Heart left ventricle (tissue), 13 donors: ENCODE results near the gene TRIM32.

Source experiments
- POLR2A ChIP-seq, 2 donors: fragments of 450-650 bp; IDR thresholded peaks; one replicate each; pipeline ENCODE4 v1.6.1; 2017; ENCODE audit warnings: antibody characterized with exemption in 2 of 2, mild to moderate bottlenecking in 2 of 2, moderate library complexity in 2 of 2
- TF ChIP-seq, protein P1 (sequence below), 12 donors: fragments of 200-600 bp; sonication (generic) in 4 of 12; IDR thresholded peaks; one replicate each; pipeline versions ENCODE4 v1.5.0 to v1.8.0; 2018 to 2022; ENCODE audit warnings: antibody characterized with exemption in 12 of 12, mild to moderate bottlenecking in 5 of 12
- donor health status: ischemic (EF 13 %, LVEDD 7.1; RV severe dilation, severe dysfunction).
- donor health status: DM: no; HTN: yes; CAD: no.
- donor health status: DM: no; HTN: no; CAD: no.
- donor health status: ischemic (EF 25% LVEDD 6.9; RV normal size, moderate dysfunction).
- donor health status: ischemic (EF 25% LVEDD 5.7; RV mildly dilated, moderate dysfunction).
- donor health status: ischemic (EF 35%, LVEDD 5.7; RV mildly dilated, moderate dysfunction).
- donor health status: nonischemic (EF 11% LVEDD 7.7; RV severe dilation, severe dysfunction).
- donor health status: DM: yes; HTN: yes; CAD: no.
- donor health status: PGD.
- donor health status: ischemic (EF 29% LVEDD 5.4; RV normal size, mild dysfunction).
- donor health status: nonischemic (EF 23%, LVEDD 6.1; RV moderate dilation, normal function).

- TF ChIP-seq, protein P1, sequence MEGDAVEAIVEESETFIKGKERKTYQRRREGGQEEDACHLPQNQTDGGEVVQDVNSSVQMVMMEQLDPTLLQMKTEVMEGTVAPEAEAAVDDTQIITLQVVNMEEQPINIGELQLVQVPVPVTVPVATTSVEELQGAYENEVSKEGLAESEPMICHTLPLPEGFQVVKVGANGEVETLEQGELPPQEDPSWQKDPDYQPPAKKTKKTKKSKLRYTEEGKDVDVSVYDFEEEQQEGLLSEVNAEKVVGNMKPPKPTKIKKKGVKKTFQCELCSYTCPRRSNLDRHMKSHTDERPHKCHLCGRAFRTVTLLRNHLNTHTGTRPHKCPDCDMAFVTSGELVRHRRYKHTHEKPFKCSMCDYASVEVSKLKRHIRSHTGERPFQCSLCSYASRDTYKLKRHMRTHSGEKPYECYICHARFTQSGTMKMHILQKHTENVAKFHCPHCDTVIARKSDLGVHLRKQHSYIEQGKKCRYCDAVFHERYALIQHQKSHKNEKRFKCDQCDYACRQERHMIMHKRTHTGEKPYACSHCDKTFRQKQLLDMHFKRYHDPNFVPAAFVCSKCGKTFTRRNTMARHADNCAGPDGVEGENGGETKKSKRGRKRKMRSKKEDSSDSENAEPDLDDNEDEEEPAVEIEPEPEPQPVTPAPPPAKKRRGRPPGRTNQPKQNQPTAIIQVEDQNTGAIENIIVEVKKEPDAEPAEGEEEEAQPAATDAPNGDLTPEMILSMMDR (IDR thresholded peaks at IDR 0.05) = no peak
- no peak for TF ChIP-seq POLR2A (IDR thresholded peaks at IDR 0.05)
Measured at GRCh38 chr9:116724123-116724522, 37.0 kb downstream of the TRIM32 start.
